ENCODE measurements around the gene SLC49A4.

DNA sequence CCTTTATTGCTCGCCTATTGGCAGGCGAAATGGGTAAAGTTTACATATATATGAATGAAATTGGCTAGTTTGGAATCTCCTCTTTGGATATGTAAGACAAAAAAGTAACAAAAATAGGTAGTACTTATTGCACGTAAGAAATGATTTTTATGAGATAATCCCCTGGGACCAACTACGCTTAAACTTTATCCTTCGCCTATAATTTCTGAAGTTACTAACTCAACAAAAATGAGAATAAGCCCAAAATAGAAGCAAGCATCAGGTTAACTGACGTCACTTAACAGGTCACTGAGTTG, 438 bp upstream of the SLC49A4 start:
- TF ChIP-seq, protein P1, sequence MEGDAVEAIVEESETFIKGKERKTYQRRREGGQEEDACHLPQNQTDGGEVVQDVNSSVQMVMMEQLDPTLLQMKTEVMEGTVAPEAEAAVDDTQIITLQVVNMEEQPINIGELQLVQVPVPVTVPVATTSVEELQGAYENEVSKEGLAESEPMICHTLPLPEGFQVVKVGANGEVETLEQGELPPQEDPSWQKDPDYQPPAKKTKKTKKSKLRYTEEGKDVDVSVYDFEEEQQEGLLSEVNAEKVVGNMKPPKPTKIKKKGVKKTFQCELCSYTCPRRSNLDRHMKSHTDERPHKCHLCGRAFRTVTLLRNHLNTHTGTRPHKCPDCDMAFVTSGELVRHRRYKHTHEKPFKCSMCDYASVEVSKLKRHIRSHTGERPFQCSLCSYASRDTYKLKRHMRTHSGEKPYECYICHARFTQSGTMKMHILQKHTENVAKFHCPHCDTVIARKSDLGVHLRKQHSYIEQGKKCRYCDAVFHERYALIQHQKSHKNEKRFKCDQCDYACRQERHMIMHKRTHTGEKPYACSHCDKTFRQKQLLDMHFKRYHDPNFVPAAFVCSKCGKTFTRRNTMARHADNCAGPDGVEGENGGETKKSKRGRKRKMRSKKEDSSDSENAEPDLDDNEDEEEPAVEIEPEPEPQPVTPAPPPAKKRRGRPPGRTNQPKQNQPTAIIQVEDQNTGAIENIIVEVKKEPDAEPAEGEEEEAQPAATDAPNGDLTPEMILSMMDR (IDR thresholded peaks at IDR 0.05) = no peak
- TF ChIP-seq POLR2A (IDR thresholded peaks at IDR 0.05) = no peak

Data from heart left ventricle (tissue), 13 donors.